NCI-H460 (cell line): ENCODE measurements around the gene UGP2. TPM values are rescaled to one million over a fixed set of nuclear protein-coding genes. Genes with fewer than 3 reads are reported as not detected.
"Not testable (repeated sequence)": the region's sequence is repeated elsewhere in the genome, so short reads cannot be mapped to it uniquely, and the experiment has no call there.

Experiments
- DNase-seq: peaks from one replicate; pipeline ENCODE4 v3.0.0-alpha.2; 2016; ENCODE audit warnings: low read depth; ENCODE audit errors: extremely low read depth
- small RNA-seq, 2 experiments: library from RNA; depleted of rRNA; stranded (forward); fragments of <200 nt; gene quantifications; one replicate each; pipeline ENCODE3, GENCODE V24; 2014
- total RNA-seq: library from RNA; depleted of rRNA; stranded (reverse); fragments of >200 nt; shearing (Covaris generic); gene quantifications from 2 replicates; pipeline ENCODE4 v1.2.3, GENCODE V29; 2014; rRNA removed

The UGP2 gene
- total RNA-seq, 1 experiment from 2014 or later = 86.5 TPM

GRCh38 chr2:63888490-63889402 is 47.0 kb downstream of the UGP2 start:
- DNase-seq = peak; percentile 47

GRCh38 chr2:63890678-63891077 is 49.0 kb downstream of the UGP2 start:
- DNase-seq = no peak

DNA sequence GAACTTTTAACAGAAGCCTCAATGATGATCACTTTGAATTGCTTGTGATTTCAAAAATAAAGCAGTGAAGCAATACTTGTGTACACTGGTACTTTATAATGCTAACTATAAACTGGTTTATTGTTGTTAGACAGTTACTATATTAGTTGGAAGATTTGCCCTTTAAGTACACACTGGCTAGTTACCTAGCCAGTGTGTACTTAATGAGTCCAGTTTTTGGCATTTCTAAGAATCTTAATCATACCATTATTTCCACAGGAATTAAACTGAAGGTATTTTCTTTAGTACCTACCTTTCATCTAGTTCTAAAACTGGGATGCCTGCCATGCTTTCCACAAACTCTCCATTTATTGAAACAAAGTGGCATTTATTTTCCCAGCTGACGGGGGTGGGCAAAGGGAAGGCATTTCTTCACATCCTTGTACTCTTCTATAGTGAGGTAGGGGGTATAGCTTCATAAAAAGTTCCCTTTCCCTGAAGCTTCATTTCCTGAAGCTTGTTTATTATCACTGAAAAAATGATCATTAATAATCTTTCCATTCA is 49.9 kb downstream of the UGP2 start:
- DNase-seq = no peak

GRCh38 chr2:63893163-63893562 is 51.5 kb downstream of the UGP2 start:
- DNase-seq = no peak

GRCh38 chr2:63894167-63894566 is 52.5 kb downstream of the UGP2 start:
- DNase-seq = no peak

DNA sequence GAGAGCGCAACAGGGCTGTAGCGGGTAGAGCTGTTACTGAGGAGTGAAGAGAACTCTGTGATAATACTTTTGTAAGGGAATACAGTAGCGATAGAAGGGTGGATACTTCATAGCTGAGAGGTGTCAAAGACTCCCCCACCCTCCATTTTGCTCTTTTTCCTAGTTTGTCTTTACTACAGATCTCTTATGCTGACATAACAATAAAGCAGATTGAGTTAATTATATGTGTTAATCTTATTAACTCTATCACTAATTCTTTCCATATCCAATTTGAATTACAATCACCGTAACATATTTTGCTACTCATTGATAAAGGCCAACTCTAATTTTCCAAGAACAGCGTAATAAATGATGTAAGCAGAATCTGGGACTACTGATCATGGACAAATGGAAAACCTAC is 57.1 kb downstream of the UGP2 start:
- DNase-seq = no peak

DNA sequence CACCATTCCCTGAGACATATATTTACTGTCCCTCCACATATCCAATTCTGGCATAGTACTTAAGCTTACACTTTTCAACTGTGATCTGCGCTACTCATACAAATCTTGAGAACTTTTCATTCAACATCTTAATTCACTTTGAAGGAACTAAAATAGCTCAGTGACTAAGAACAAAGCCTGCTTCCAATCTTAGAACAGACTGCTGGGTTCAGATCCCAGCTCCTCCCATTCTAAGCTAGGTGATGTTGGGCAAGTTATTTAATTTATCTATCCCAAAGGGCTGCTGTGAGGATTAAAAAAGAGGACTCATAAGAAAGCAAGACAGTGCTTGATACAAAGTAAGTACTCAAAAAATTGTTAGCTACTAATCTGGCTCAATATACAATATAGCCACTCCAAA is 57.9 kb downstream of the UGP2 start:
- DNase-seq = no peak

GRCh38 chr2:63902149-63902548 is 60.5 kb downstream of the UGP2 start:
- no peak for DNase-seq

GRCh38 chr2:63903003-63903402 is 61.3 kb downstream of the UGP2 start:
- DNase-seq = no peak

GRCh38 chr2:63914311-63914710 is 72.6 kb downstream of the UGP2 start:
- DNase-seq = no peak

DNA sequence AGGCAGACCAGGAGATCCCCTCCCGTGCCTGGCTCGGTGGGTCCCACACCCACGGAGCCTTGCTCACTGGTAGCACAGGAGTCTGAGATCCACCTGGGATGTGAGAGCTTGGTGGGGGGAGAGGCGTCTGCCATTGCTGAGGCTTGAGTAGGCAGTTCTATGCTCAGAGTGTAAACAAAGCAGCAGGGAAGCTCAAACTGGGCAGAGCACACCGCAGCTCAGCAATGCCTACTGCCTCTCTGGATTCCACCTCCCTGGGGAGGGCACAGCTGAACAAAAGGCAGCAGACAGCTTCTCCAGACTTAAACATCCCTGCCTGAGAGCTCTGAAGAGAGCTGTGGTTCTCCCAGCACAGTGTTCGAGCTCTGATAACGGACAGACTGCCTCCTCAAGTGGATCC is 85.1 kb downstream of the UGP2 start:
- DNase-seq = no peak

GRCh38 chr2:63932104-63932503 is 90.4 kb downstream of the UGP2 start:
- not testable (repeated sequence) for DNase-seq

Small RNA genes lying within 50 kb of the gene (small RNA-seq; reads per million reads assigned to genes)
- 0 reads per million in 2 experiments for gene RF01293

Other genes with a start within 250 kb of the UGP2 start
- 22.5 and 23.1 TPM in 2 replicates for gene VPS54, start 177.5 kb downstream of the UGP2 start, total RNA-seq